ENCODE data around the gene LILRA1. TPM values are rescaled to one million over a fixed set of nuclear protein-coding genes. Genes with fewer than 3 reads are reported as not detected.
"Not testable (repeated sequence)": the region's sequence is repeated elsewhere in the genome, so short reads cannot be mapped to it uniquely, and the experiment has no call there.

Gene LILRA1
- total RNA-seq = 2.3 TPM

DNA sequence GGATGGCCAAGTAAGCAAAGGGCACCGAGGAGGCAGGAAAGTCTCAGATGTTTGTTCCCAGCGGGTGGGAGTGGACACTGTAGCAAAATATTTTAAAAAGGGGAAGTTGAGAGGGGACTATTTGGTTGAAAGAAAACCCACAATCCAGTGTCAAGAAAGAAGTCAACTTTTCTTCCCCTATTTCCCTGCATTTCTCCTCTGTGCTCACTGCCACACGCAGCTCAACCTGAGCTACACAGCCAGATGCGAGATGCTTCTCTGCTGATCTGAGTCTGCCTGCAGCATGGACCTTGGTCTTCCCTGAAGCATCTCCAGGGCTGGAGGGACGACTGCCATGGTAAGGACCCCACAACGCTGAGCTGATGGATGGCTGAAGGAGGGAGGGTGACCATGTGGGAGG, at the start of gene LILRA1:
LILRA1 (plus strand) TSS at position 188 of the 400 bp plus-strand sequence. CDS start 613 bp downstream, outside the sequence.
- ATAC-seq; DNase-seq (ENCODE audit: low spot score); intact Hi-C loops (cut with DNase I): not testable (repeated sequence)

GRCh38 chr19:54548806-54549205, 44.6 kb upstream of the LILRA1 start:
- intact Hi-C loops (cut with DNase I) = no loop called here
- DNase-seq (ENCODE audit: low spot score) (no peak), ATAC-seq (no peak)

DNA sequence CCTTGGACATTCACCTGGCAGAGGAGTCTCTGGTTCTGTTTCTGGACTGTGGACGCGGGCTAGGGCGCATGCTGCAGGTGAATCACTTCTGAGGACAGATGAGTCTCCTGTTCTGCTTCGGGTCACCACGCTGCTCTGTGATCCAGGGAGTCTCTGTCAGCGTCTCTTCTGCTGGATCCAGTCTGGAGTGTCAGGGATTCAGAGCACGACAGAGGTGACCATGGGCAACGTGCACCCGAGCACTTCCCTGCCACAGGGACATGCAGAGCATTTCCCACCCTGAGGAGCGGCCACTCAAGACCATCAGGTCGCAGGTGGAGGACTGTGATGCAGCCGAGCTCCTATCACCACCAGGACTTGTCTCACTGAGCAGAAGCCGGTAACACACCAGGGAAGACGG, 44.2 kb upstream of the LILRA1 start:
- DNase-seq (ENCODE audit: low spot score) (no peak), ATAC-seq (no peak)
- intact Hi-C loops (cut with DNase I) = no loop called here

DNA sequence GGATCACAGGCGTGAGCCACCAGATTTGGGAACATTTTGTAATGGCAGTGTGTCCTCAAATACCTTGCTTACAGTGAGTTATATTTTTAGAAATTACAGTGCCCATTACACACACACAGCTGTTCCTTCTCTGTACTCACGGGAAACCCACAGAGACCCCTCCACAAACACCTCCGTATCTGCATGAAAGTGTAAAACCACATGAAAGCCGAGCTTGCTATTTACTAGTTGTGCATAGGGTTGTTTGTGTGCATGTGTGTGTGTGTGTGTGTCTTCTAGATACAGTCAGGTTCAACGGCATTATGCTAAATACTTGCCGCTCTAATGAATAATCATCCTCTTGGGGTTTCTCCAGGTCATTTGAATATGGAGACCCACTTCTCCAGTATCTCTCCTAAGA, 42.1 kb upstream of the LILRA1 start:
- no peak for ATAC-seq
- DNase-seq (ENCODE audit: low spot score) = no peak
- intact Hi-C loops (cut with DNase I) = no loop called here

DNA sequence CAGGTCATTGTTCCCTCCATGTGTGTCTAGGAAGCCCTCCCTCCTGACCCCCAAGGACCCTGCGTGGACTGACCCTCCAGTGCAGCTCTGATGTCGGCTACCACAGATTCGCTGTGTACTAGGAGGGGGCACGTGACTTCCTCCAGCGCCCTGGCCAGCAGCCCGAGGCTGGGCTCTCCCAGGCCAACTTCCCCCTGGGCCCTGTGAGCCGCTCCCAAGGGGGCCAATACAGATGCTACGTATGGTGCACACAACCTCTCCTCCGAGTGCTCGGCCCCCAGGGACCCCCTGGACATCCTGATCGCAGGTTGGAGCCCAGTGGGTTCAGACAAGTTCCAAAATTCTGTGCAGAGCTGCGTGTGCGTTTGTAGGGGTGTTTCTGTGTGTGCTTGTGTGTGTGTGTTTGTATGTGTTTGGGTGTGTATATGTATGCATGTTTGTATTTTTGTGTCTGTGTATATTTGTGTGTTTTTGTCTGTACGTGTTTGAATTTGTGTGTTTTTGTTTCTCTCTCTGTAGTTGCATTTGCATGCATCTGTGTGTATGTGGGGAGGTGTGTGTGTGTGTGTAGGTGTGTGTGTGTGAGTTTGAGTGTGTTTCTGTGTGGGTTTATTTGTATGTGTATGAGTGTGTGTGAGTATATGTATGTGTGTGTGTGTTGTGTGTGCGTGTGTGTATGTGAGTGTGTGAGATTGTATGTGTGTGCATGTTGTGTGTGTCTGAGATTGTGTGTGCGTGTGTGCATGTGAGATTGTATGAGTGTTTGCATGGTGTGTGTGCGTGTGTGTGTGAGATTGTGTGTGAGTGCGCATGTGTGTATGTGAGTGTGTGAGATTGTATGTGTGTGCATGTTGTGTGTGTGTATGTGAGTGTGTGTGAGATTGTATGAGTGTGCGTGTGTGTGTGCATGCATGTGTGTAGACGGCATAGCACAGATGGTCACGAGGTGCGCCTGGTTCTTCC, 41.2 kb upstream of the LILRA1 start:
- DNase-seq (ENCODE audit: low spot score) = no peak
- intact Hi-C loops (cut with DNase I) = no loop called here
- no peak for ATAC-seq

- ATAC-seq (no peak), DNase-seq (ENCODE audit: low spot score) (no peak)
- intact Hi-C loops (cut with DNase I) = no loop called here
Measured at GRCh38 chr19:54552913-54553310, 40.5 kb upstream of the LILRA1 start.

DNA sequence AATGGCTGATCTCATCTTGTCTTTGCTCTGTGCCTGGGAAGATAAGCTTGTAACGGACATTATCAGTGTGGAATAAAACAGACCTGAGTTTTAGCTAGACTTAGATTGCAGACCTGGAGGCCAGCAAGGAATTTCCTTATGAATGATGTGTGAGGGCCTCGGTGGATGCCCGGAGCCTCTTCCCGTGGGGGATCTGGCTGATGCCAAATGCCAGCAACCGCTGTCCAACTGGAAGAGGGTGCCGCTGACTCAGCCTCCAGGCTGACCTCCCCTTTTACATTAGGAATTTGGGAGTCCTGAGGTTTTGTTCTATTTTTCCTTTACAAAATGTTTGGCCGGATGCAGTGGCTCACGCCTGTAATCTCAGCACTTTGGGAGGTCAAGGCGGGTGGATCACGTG, 39.4 kb upstream of the LILRA1 start:
- ATAC-seq (no peak), DNase-seq (ENCODE audit: low spot score) (no peak)
- intact Hi-C loops (cut with DNase I) = no loop called here

DNA sequence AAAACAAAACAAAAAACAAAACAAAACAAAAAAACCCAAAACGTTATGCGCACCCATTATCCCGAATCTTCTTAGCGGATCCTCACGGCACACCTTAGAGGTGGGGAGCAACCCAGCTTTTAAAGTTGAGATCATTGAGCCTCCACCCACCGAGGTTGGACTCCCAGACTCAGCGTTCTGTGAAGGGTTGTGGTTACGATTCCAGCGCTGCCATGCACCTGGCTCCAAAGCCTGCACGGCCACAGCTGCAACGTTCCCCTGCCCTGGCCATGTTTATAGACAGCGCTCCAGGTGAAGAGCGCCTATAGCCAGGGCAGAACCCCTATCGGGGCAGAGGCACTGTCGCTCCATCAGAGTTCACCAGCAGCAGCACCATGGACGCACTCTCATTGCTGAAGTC, 38.5 kb upstream of the LILRA1 start:
- no peak for DNase-seq (ENCODE audit: low spot score)
- intact Hi-C loops (cut with DNase I) = no loop called here
- ATAC-seq = no peak

DNA sequence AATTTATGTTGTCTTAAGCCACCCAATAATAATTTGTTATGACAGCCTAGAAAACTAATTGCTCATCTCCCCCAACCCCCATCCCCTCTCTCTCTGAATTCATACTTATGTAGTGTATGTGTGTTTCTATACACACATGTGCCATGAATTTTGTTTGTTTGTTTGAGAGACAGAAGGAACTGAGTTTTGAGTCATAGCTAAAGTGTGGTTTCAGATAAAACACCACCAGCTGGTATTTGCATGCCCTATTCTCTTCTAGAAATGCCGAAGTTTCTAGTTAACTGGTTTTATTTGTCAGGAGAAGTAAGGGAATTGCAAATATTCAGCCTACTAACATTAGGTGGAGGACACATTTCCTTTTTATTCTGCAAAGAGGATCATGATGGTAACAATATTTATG, 37.2 kb upstream of the LILRA1 start:
- no peak for ATAC-seq
- intact Hi-C loops (cut with DNase I) = no loop called here
- DNase-seq (ENCODE audit: low spot score) = no peak

DNA sequence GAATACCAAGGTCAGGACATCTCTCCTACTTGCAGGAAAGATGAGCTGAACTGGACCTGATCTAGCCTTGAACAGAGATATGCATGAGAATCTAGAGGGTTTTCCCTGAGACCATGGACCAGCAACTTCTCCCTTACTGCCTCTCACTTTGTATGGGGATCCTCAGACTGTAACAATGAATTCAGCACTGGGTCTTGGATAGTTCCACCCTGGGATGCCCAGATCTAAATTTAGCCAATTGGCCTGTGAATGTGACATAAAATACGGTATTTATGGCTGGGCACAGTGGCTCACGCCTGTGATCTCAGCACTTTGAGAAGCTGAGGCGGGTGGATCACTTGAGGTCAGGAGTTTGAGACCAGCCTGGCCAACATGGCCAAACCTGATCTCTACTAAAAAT, 35.1 kb upstream of the LILRA1 start:
- DNase-seq (ENCODE audit: low spot score) (no peak), ATAC-seq (no peak)
- intact Hi-C loops (cut with DNase I) = no loop called here

GRCh38 chr19:54560881-54561385, 32.5 kb upstream of the LILRA1 start:
- ATAC-seq = no peak
- no peak for DNase-seq (ENCODE audit: low spot score)
- intact Hi-C loops (cut with DNase I) = no loop called here

- ATAC-seq (no peak), DNase-seq (ENCODE audit: low spot score) (no peak)
- intact Hi-C loops (cut with DNase I) = no loop called here
Measured at GRCh38 chr19:54561840-54562239, 31.6 kb upstream of the LILRA1 start.

- ATAC-seq; intact Hi-C loops (cut with DNase I); DNase-seq (ENCODE audit: low spot score): not testable (repeated sequence)
Measured at GRCh38 chr19:54563206-54563605, 30.2 kb upstream of the LILRA1 start.

DNA sequence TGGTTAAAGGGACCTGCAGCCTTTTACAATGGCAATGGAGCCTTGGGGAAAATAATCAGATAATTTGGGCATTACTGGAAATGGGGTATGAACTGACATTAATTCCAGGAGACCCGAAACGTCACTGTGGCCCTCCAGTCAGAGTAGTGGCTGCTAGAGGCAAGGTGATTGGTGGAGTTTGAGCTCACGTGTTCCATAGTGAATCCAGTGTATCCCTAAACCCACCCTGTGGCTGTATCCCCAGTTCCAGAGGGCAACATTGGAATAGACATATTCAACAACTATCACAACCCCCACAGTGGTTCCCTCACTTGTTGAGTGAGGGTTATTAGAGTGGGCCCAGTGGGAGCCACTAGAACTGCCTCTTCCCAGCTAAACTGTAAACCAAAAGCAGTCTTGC, 23.1 kb upstream of the LILRA1 start:
- DNase-seq (ENCODE audit: low spot score) (no peak), ATAC-seq (no peak)
- intact Hi-C loops (cut with DNase I) = no loop called here

GRCh38 chr19:54571715-54572615, 21.5 kb upstream of the LILRA1 start:
- peak; percentile 51 for ATAC-seq
- DNase-seq (ENCODE audit: low spot score); intact Hi-C loops (cut with DNase I): not testable (repeated sequence)

DNA sequence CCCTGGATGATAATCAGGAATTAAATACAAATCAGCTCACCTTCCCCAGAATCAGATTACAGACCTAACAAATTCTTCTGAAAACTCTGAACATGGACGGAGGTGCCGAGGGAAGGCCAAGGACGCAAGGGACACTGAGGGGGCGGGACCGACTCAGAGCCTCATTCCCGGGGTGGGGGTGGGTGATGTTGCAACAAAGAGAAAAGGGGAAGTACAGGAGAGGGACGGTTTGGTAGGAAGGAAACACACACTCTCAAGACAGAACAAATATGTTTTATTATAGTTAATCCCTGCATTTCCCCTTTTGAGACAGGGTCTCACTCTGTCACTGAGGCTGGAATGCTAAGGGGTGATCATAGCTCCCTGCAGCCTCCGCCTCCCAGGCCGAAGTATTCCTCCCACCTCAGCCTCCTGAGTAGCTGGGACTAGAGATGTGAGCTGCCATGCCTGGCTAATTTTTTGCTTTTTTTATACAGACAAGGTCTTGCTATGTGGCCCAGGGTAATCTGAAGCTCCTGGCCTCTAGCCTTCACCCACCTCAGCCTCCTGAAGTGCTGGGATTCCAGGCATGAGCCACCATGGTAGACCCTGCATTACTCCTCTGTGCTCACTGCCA, 20.6 kb upstream of the LILRA1 start:
- ATAC-seq = peak; percentile 83
- intact Hi-C loops (cut with DNase I) = no loop called here
- DNase-seq (ENCODE audit: low spot score) = no peak

DNA sequence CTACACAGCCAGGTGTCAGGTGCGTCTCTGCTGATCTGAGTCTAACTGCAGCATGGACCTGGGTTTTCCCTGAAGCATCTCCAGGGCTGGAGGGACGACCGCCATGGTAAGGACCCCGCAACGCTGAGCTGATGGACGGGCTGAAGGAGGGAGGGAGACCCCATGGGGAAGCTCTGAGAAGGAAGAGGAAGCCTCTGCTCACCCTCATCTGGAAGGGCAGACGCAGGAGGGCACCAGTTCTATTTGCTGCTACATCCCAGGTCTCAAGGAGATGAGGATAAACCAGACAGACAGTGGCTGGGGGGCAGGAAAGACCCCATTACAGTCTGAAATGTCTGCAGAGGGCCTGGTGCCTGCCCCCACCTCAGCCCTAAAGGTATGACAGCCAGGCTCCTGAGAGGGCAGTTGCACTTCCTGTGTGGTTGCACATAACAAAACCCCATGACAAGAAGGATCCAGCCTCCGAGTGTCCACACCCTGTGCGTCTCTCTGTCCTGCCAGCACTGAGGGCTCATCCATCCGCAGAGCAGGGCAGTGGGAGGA, 20.0 kb upstream of the LILRA1 start, which contains the start of gene LILRA2:
LILRA2 (plus strand) TSS at position 461 of the 543 bp plus-strand sequence. CDS start 89 bp downstream, outside the sequence.
- DNase-seq (ENCODE audit: low spot score) (no peak), ATAC-seq (peak; percentile 57)
- intact Hi-C loops (cut with DNase I) = no loop called here

GRCh38 chr19:54574051-54574450, 19.4 kb upstream of the LILRA1 start:
- ATAC-seq (no peak), DNase-seq (ENCODE audit: low spot score) (no peak)
- intact Hi-C loops (cut with DNase I) = no loop called here
